Neural progenitor cell (in vitro differentiated cells): ENCODE results near the gene OR2B3. TPM values are rescaled to one million over a fixed set of nuclear protein-coding genes. Genes with fewer than 3 reads are reported as not detected.

ENCODE experiments used
- DNase-seq: peaks from one replicate; pipeline ENCODE4 v3.0.0-alpha.2; 2016; ENCODE audit warnings: low spot score
- H2AFZ ChIP-seq: fragments of 200-600 bp; sonication (generic); replicated peaks from 2 replicates; pipeline ENCODE4 v1.6.1; 2016; ENCODE audit warnings: antibody characterized with exemption
- H3F3A ChIP-seq: fragments of 200-600 bp; sonication (generic); 2 replicates; pipeline ENCODE4 v1.6.1; 2016; ENCODE audit warnings: antibody characterized with exemption, low read depth
- H3K27ac ChIP-seq: fragments of 200-600 bp; sonication (generic); 2 replicates; pipeline ENCODE4 v1.5.1; 2016; ENCODE audit warnings: mild to moderate bottlenecking
- H3K27me3 ChIP-seq: fragments of 200-600 bp; sonication (generic); 2 replicates; pipeline ENCODE4 v1.6.1; 2016; ENCODE audit warnings: mild to moderate bottlenecking, moderate library complexity
- H3K36me3 ChIP-seq: fragments of 200-600 bp; sonication (generic); 2 replicates; pipeline ENCODE4 v1.5.1; 2016
- H3K4me1 ChIP-seq: fragments of 200-600 bp; sonication (generic); 2 replicates; pipeline ENCODE4 v1.6.1; 2016; ENCODE audit warnings: mixed run types
- H3K4me2 ChIP-seq: fragments of 200-600 bp; sonication (generic); 2 replicates; pipeline ENCODE4 v1.6.1; 2016
- H3K4me3 ChIP-seq: fragments of 200-600 bp; sonication (generic); 2 replicates; pipeline ENCODE4 v1.5.1; 2016
- H3K79me2 ChIP-seq: fragments of 200-600 bp; sonication (generic); 2 replicates; pipeline ENCODE4 v1.6.1; 2016; ENCODE audit warnings: low read depth
- H3K9ac ChIP-seq: fragments of 200-600 bp; sonication (generic); 2 replicates; pipeline ENCODE4 v1.6.1; 2016
- H3K9me3 ChIP-seq: fragments of 200-600 bp; sonication (generic); 2 replicates; pipeline ENCODE4 v1.5.1; 2016; ENCODE audit warnings: low read depth
- H4K20me1 ChIP-seq: fragments of 200-600 bp; sonication (generic); 2 replicates; pipeline ENCODE4 v1.6.1; 2016; ENCODE audit warnings: low read depth
- H3K27ac Mint-ChIP-seq: 3 replicates; pipeline ENCODE4 v1.8.0; 2021; ENCODE audit warnings: mixed read lengths
- H3K27me3 Mint-ChIP-seq: 2 replicates; pipeline ENCODE4 v1.8.0; 2022; ENCODE audit warnings: low read depth, mild to moderate bottlenecking, inconsistent platforms, moderate library complexity, mixed read lengths; ENCODE audit not compliant: insufficient read depth
- H3K36me3 Mint-ChIP-seq: 3 replicates; pipeline ENCODE4 v1.8.0; 2021; ENCODE audit warnings: mixed read lengths
- H3K4me1 Mint-ChIP-seq: 3 replicates; pipeline ENCODE4 v1.8.0; 2021; ENCODE audit warnings: mixed read lengths
- H3K4me3 Mint-ChIP-seq: 3 replicates; pipeline ENCODE4 v1.8.0; 2021; ENCODE audit warnings: mild to moderate bottlenecking, moderate library complexity, mixed read lengths
- H3K9me3 Mint-ChIP-seq: 3 replicates; pipeline ENCODE4 v1.8.0; 2020; ENCODE audit warnings: mixed read lengths
- EZH2 ChIP-seq: fragments of 200-600 bp; sonication (generic); IDR thresholded peaks from 2 replicates; pipeline ENCODE4 v1.6.1; 2017; ENCODE audit warnings: antibody characterized with exemption, mild to moderate bottlenecking, moderate library complexity
- EZH2phosphoT487 ChIP-seq: fragments of 200-600 bp; sonication (generic); IDR thresholded peaks from 2 replicates; pipeline ENCODE4 v1.6.1; 2017; ENCODE audit warnings: antibody characterized with exemption
- total RNA-seq: library from RNA; depleted of rRNA; stranded (reverse); fragments of >200 nt; gene quantifications from 2 replicates; pipeline ENCODE4 v1.2.3, GENCODE V29; 2015; ENCODE audit warnings: low replicate concordance
- TF ChIP-seq, protein P1 (sequence below): fragments of 200-600 bp; sonication (generic); IDR thresholded peaks from 2 replicates; pipeline ENCODE4 v1.5.1; 2017; ENCODE audit warnings: antibody characterized with exemption, mild to moderate bottlenecking

OR2B3 gene
- total RNA-seq, 1 donor from 2014 or later, result not detected

- no peaks in the 10 kb centered on the region for H3K4me1 Mint-ChIP-seq
- DNase-seq, result no peak
- no peaks in the 10 kb centered on the region for H4K20me1 ChIP-seq
- no peak overlapping the region for H2AFZ ChIP-seq
- H3K79me2 ChIP-seq, result no peaks in the 10 kb centered on the region
- H3K9me3 ChIP-seq, result no peaks in the 10 kb centered on the region
- H3K36me3 ChIP-seq, result no peaks in the 10 kb centered on the region
- H3K9ac ChIP-seq, result no peak overlapping the region
- H3K4me3 Mint-ChIP-seq, result no peak overlapping the region
- no peaks in the 10 kb centered on the region for H3K4me1 ChIP-seq
- H3K27me3 Mint-ChIP-seq, result no peaks in the 10 kb centered on the region
- no peaks in the 10 kb centered on the region for H3K36me3 Mint-ChIP-seq
- no peak overlapping the region for H3K27ac Mint-ChIP-seq
- no peaks in the 10 kb centered on the region for H3F3A ChIP-seq
- TF ChIP-seq EZH2phosphoT487 (no peak), EZH2 (no peak)
- TF ChIP-seq, protein P1, sequence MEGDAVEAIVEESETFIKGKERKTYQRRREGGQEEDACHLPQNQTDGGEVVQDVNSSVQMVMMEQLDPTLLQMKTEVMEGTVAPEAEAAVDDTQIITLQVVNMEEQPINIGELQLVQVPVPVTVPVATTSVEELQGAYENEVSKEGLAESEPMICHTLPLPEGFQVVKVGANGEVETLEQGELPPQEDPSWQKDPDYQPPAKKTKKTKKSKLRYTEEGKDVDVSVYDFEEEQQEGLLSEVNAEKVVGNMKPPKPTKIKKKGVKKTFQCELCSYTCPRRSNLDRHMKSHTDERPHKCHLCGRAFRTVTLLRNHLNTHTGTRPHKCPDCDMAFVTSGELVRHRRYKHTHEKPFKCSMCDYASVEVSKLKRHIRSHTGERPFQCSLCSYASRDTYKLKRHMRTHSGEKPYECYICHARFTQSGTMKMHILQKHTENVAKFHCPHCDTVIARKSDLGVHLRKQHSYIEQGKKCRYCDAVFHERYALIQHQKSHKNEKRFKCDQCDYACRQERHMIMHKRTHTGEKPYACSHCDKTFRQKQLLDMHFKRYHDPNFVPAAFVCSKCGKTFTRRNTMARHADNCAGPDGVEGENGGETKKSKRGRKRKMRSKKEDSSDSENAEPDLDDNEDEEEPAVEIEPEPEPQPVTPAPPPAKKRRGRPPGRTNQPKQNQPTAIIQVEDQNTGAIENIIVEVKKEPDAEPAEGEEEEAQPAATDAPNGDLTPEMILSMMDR, result no peak
- H3K4me2 ChIP-seq, result no peak overlapping the region
- H3K4me3 ChIP-seq, result no peak overlapping the region
- no peaks in the 10 kb centered on the region for H3K27me3 ChIP-seq
- no peaks in the 10 kb centered on the region for H3K9me3 Mint-ChIP-seq
- no peak overlapping the region for H3K27ac ChIP-seq
These were observed 4.7 kb downstream of the OR2B3 start for GRCh38 chr6:29082457-29082856.

DNA sequence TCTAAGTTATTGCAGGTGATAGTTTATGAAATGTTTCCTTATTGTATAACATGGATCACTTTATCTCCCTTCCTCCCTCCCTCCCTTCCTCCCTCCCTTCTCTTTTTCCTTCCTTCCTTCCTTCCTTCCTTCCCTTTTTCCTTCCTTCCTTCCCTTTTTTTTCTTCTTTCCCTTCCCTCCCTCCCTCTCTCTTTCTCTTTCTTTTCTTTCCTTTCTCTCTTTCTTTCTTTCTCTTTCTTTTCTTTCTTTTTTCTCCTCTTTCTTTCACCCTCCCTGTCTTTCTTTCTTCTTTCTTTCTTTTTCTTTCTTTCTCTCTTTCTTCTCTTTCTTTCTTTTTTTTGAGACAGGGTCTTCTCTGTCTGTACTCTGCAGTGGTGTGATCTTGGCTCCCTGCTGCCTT, 5.8 kb downstream of the OR2B3 start:
- no peak overlapping the region for H3K27ac ChIP-seq
- Mint-ChIP-seq H3K27ac (no peak overlapping the region), H3K9me3 (no peaks in the 10 kb centered on the region), H3K27me3 (no peaks in the 10 kb centered on the region), H3K4me3 (no peak overlapping the region), H3K36me3 (no peaks in the 10 kb centered on the region), H3K4me1 (no peaks in the 10 kb centered on the region)
- no peaks in the 10 kb centered on the region for H3F3A ChIP-seq
- no peaks in the 10 kb centered on the region for H3K27me3 ChIP-seq
- no peak overlapping the region for H3K4me2 ChIP-seq
- H3K9ac ChIP-seq, result no peak overlapping the region
- H2AFZ ChIP-seq, result no peak overlapping the region
- no peak for DNase-seq
- no peak overlapping the region for H3K4me3 ChIP-seq
- no peaks in the 10 kb centered on the region for H3K9me3 ChIP-seq
- H4K20me1 ChIP-seq, result no peaks in the 10 kb centered on the region
- H3K4me1 ChIP-seq, result no peaks in the 10 kb centered on the region
- TF ChIP-seq EZH2, result no peak
- TF ChIP-seq, protein P1, result no peak
- no peak for TF ChIP-seq EZH2phosphoT487
- no peaks in the 10 kb centered on the region for H3K79me2 ChIP-seq
- no peaks in the 10 kb centered on the region for H3K36me3 ChIP-seq

DNA sequence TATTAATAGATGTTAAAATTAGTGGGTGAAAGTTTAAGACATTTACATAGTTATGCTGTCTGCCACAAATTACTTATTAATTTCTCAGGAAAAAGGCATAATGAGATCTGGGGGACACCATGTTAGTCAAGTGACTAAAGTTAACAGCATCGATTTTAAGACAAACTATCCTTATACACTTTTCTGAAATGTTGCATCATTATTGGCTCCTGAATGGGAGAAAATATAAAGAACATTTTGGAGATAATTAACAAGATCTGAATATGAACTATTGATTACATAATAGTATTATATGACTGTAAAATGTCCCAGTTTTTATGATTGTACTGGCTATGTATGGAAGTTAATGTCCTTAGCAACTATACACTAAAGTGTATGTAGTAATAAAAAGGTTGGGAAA, 7.9 kb downstream of the OR2B3 start:
- DNase-seq, result no peak
- H3K27me3 Mint-ChIP-seq, result no peaks in the 10 kb centered on the region
- no peaks in the 10 kb centered on the region for H3K9me3 Mint-ChIP-seq

More for the DNA sequence above, 7.9 kb downstream of the OR2B3 start:
- no peak overlapping the region for H3K4me2 ChIP-seq
- no peaks in the 10 kb centered on the region for H3K9me3 ChIP-seq
- peaks cover 8% of the 10 kb centered on the region for H3K27me3 ChIP-seq
- Mint-ChIP-seq H3K27ac (no peak overlapping the region), H3K36me3 (no peaks in the 10 kb centered on the region), H3K4me1 (no peaks in the 10 kb centered on the region), H3K4me3 (no peak overlapping the region)
- TF ChIP-seq EZH2phosphoT487, result no peak
- TF ChIP-seq EZH2, result no peak
- TF ChIP-seq, protein P1, result no peak
- no peak overlapping the region for H3K4me3 ChIP-seq
- no peak overlapping the region for H2AFZ ChIP-seq
- no peak overlapping the region for H3K9ac ChIP-seq
- no peaks in the 10 kb centered on the region for H3K36me3 ChIP-seq
- no peaks in the 10 kb centered on the region for H3F3A ChIP-seq
- H3K79me2 ChIP-seq, result no peaks in the 10 kb centered on the region
- no peaks in the 10 kb centered on the region for H3K4me1 ChIP-seq
- no peak overlapping the region for H3K27ac ChIP-seq
- no peaks in the 10 kb centered on the region for H4K20me1 ChIP-seq
